Prostate gland (tissue), 2 donors: Measurements from ENCODE around the gene GNB3. TPM values are rescaled to one million over a fixed set of nuclear protein-coding genes. Genes with fewer than 3 reads are reported as not detected.

Experiments
- DNase-seq: peaks from one replicate; pipeline ENCODE4 v3.0.0-alpha.2; 2019; ENCODE audit warnings: low spot score
- H3K27ac ChIP-seq, 2 donors: fragments of 200-600 bp; sonication (generic); 2 replicates each; pipeline ENCODE4 v1.5.1; 2017 to 2019
- H3K27me3 ChIP-seq: fragments of 200-600 bp; sonication (generic); replicated peaks from 2 replicates; pipeline ENCODE4 v1.5.1; 2019; ENCODE audit not compliant: insufficient read depth
- H3K36me3 ChIP-seq, 2 donors: fragments of 200-600 bp; sonication (generic); 1 replicate in 1 of 2; 2 replicates in 1 of 2; pipeline versions ENCODE4 v1.5.1 to v1.8.1; 2017 to 2019
- H3K4me1 ChIP-seq: fragments of 200-600 bp; sonication (generic); replicated peaks from 2 replicates; pipeline ENCODE4 v1.5.1; 2019
- H3K4me3 ChIP-seq, 2 donors: fragments of 200-600 bp; sonication (generic); 2 replicates each; pipeline ENCODE4 v1.5.1; 2017 to 2019
- H3K9me3 ChIP-seq: fragments of 200-600 bp; sonication (generic); 2 replicates; pipeline ENCODE4 v1.5.1; 2017
- POLR2A ChIP-seq: fragments of 450-650 bp; IDR thresholded peaks from one replicate; pipeline ENCODE4 v1.6.1; 2016; ENCODE audit warnings: antibody characterized with exemption, mild to moderate bottlenecking
- POLR2AphosphoS5 ChIP-seq: sonication (generic); formaldehyde crosslinking; IDR thresholded peaks from one replicate; pipeline ENCODE4 v1.6.1; 2017; ENCODE audit warnings: antibody characterized with exemption
- WGBS: methylation state at CpG from one replicate; pipeline ENCODE4 v1.1.5; 2018; 5-methylcytosine and 5-hydroxymethylcytosine counted together
- intact Hi-C: fragments of 100-400 bp; cut with DNase I; formaldehyde crosslinking; loops from one replicate; pipeline ENCODE4 v1.14.2; 2022
- total RNA-seq, 2 donors: library from RNA; depleted of rRNA; stranded (reverse); fragments of >200 nt; gene quantifications; one replicate each; pipeline ENCODE4 v1.1.0, GENCODE V29; 2016
- TF ChIP-seq, protein P1 (sequence below), 4 experiments: fragments of 200-600 bp in 2 of 4; fragments of 450-650 bp in 2 of 4; sonication (generic) in 2 of 4; IDR thresholded peaks; 1 replicate in 3 of 4; 2 replicates in 1 of 4; pipeline ENCODE4 v1.5.1; 2016 to 2019; ENCODE audit warnings: antibody characterized with exemption in 4 of 4, mild to moderate bottlenecking in 2 of 4, moderate library complexity in 2 of 4

The GNB3 gene
- total RNA-seq, 2 donors from 2014 or later = 2.3 to 2.4 TPM

DNA sequence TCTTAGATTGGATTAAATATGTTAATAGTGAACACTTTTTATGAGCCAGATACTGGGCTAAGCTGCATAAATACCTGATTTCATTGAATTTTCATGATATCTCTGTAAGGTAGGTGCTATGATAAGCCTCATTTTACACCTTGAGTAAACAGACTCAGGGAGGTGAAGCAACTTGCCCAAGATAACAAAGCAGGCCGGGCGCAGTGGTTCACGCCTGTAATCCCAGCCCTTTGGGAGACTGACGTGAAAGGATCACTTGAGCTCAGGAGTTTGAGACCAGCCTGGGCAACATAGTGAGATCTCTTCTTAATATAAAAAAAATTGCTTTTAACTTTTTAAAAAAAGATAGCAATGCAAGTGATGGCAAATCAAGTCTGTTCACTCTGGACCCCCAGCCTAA is 1.4 kb downstream of the GNB3 start:
- 85% methylated on average over 4 of the region's 4 CpGs for WGBS

GRCh38 chr12:6843118-6843902 is 2.6 kb downstream of the GNB3 start:
- TF ChIP-seq POLR2A (no peak), POLR2AphosphoS5 (no peak)
- TF ChIP-seq, protein P1, sequence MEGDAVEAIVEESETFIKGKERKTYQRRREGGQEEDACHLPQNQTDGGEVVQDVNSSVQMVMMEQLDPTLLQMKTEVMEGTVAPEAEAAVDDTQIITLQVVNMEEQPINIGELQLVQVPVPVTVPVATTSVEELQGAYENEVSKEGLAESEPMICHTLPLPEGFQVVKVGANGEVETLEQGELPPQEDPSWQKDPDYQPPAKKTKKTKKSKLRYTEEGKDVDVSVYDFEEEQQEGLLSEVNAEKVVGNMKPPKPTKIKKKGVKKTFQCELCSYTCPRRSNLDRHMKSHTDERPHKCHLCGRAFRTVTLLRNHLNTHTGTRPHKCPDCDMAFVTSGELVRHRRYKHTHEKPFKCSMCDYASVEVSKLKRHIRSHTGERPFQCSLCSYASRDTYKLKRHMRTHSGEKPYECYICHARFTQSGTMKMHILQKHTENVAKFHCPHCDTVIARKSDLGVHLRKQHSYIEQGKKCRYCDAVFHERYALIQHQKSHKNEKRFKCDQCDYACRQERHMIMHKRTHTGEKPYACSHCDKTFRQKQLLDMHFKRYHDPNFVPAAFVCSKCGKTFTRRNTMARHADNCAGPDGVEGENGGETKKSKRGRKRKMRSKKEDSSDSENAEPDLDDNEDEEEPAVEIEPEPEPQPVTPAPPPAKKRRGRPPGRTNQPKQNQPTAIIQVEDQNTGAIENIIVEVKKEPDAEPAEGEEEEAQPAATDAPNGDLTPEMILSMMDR (IDR thresholded peaks at IDR 0.05) = no peak
- Histone ChIP-seq H3K4me1 (no peaks in the 10 kb centered on the region), H3K4me3 (no peak overlapping the region), H3K9me3 (no peaks in the 10 kb centered on the region), H3K27ac (no peak overlapping the region), H3K36me3 (no peaks in the 10 kb centered on the region), H3K27me3 (no peaks in the 10 kb centered on the region)
- intact Hi-C loops = no loop called here
- no peak for DNase-seq
- WGBS = 86% methylated on average over 15 of the region's 16 CpGs

More for the DNA sequence above, 1.4 kb downstream of the GNB3 start:
- Histone ChIP-seq H3K36me3 (no peaks in the 10 kb centered on the region), H3K4me3 (no peak overlapping the region), H3K27ac (no peak overlapping the region), H3K27me3 (no peaks in the 10 kb centered on the region), H3K4me1 (no peaks in the 10 kb centered on the region), H3K9me3 (no peaks in the 10 kb centered on the region)
- DNase-seq = no peak
- TF ChIP-seq POLR2A (no peak), POLR2AphosphoS5 (no peak)
- TF ChIP-seq, protein P1 (IDR thresholded peaks at IDR 0.05) = no peak
- intact Hi-C loops = no loop called here

GRCh38 chr12:6845395-6845794 is 4.7 kb downstream of the GNB3 start:
- H3K36me3 ChIP-seq = no peaks in the 10 kb centered on the region
- DNase-seq = no peak
- no peaks in the 10 kb centered on the region for H3K27me3 ChIP-seq
- intact Hi-C loops = no loop called here
- TF ChIP-seq, protein P1 (IDR thresholded peaks at IDR 0.05) = no peak
- TF ChIP-seq POLR2A (no peak), POLR2AphosphoS5 (no peak)
- 88% methylated on average over 17 of the region's 17 CpGs for WGBS
- no peaks in the 10 kb centered on the region for H3K4me1 ChIP-seq
- H3K4me3 ChIP-seq = no peak overlapping the region
- no peaks in the 10 kb centered on the region for H3K9me3 ChIP-seq
- H3K27ac ChIP-seq = no peak overlapping the region

DNA sequence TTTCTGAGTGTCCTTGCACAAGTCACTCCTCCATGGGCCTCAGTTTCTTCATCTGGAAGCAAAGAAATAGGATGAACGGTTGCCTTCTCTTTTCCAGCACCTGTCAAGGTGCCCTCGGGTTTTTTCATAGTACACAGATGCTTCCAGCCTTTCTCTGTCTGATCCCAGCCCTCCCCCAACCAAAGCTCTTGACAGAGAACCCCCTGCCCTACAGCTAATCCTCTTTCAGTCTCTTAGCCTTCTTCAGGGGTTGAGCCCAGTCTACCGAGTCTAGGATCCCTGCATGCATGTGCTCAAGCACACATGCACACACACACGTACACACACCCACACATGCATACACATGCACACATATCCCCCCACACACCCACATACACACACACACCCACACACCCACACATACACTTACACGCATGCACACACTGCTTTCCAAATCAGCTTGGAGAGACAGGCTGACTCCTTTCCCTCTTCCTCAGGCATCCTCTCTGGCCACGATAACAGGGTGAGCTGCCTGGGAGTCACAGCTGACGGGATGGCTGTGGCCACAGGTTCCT is 5.7 kb downstream of the GNB3 start:
- DNase-seq = no peak
- Histone ChIP-seq H3K4me1 (no peaks in the 10 kb centered on the region), H3K36me3 (no peaks in the 10 kb centered on the region), H3K27me3 (no peaks in the 10 kb centered on the region), H3K4me3 (no peak overlapping the region), H3K27ac (no peak overlapping the region), H3K9me3 (no peaks in the 10 kb centered on the region)
- 89% methylated on average over 7 of the region's 7 CpGs for WGBS
- intact Hi-C loops = no loop called here
- TF ChIP-seq POLR2A (no peak), POLR2AphosphoS5 (no peak)
- TF ChIP-seq, protein P1 (IDR thresholded peaks at IDR 0.05) = no peak

- H3K4me1 ChIP-seq = no peaks in the 10 kb centered on the region
- intact Hi-C loops = no loop called here
- WGBS = 85% methylated on average over 2 of the region's 2 CpGs
- no peak for DNase-seq
- TF ChIP-seq POLR2A (no peak), POLR2AphosphoS5 (no peak)
- TF ChIP-seq, protein P1 (IDR thresholded peaks at IDR 0.05) = no peak
- no peaks in the 10 kb centered on the region for H3K27me3 ChIP-seq
- H3K36me3 ChIP-seq = no peaks in the 10 kb centered on the region
- no peak overlapping the region for H3K4me3 ChIP-seq
- H3K27ac ChIP-seq = no peak overlapping the region
- H3K9me3 ChIP-seq = no peaks in the 10 kb centered on the region
Observed at GRCh38 chr12:6847676-6848075, 7.0 kb downstream of the GNB3 start.
